HG02870 (cell line): Measurements from ENCODE around the gene TUBGCP6.

Source experiments
- ATAC-seq: cut with Tn5 transposase; IDR thresholded peaks from one replicate; pipeline ENCODE4 v1.9.1; 2021; ENCODE audit warnings: mild to moderate bottlenecking, moderate library complexity; ENCODE audit not compliant: unreplicated experiment

Gene TUBGCP6

DNA sequence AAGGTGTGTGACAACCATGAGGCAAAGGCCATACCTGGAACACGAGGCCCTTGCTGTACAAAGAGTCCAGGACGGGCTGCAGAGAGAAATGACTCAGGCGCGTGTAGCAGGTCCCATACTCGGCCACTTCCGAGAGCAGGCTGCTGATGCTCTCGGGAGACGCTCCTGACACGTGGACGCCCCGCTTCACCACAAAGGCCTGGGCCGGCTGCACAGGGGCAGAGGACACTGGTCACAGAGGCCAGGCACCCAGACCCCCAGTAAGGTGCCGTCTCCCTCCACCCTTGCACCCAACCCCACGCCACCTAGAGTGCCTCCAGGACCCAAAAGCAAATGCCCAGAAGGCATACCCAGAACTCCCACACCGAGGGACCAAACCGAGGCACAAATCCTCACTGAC lies 15.5 kb downstream of the TUBGCP6 start:
- no peak for ATAC-seq

DNA sequence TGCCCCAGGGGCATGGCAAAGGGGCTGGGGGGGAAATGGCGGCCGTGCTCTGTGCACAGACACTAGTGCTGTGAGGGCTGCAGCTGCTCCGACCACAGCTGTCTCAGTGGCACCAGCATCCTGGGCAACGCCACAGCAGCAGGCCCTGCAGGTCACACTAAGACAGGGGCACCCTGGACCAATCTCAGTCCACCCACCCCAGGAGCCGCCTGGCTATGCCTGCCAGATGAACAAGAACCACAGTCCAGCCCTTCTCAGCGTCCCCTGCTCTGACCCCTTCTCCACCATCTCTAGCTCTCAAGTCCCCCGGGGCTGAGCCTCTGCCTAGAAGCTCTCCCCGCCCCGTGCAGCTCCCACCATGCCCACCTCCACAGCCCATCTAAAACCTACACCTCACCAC lies 16.5 kb downstream of the TUBGCP6 start:
- no peak for ATAC-seq

DNA sequence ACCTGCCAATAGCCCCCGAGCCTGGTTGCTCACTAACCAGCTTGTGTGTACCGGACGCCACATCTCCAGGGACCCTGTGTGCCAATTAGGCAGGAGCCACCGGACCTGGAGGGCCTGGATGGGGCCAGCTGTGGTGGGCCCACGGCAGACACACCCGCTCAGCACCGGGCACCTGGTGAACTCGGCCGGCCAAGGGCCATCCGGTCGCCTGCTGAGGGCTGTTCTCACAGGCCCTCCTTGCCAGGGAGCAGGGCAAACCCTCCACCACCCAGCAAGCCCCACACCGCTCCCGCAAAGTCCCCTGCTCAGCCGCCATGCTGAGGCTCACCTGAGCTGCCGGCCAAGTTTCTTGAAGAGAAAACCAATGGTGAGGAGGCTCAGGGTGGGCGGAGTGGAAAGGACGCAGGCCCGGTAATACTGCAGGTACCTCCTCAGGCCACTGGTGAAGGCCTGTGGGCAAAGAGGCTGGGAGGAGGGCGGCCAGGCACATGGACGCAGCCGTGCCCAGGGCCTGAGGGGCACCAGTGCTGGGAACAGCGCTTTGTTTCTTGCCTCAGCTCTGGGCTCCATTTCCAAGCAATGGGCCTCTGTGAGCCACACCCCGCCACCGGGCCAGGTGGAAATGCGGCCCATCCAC lies 17.1 kb downstream of the TUBGCP6 start:
- no peak for ATAC-seq

DNA sequence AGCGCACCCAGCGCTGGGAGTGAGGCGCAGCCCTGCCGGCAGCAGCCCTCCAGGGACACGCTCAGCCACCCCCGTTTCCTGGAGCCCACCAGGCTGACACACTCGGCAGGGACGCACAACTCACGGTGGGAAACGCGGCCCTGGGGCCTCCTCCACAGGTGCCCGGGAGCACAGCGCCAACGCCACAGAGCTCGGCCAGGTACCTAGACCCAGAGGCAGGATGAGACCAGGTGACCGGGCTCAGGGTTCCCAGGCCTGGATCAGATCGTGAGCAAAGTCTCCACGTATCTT lies 18.0 kb downstream of the TUBGCP6 start:
- ATAC-seq: no peak

DNA sequence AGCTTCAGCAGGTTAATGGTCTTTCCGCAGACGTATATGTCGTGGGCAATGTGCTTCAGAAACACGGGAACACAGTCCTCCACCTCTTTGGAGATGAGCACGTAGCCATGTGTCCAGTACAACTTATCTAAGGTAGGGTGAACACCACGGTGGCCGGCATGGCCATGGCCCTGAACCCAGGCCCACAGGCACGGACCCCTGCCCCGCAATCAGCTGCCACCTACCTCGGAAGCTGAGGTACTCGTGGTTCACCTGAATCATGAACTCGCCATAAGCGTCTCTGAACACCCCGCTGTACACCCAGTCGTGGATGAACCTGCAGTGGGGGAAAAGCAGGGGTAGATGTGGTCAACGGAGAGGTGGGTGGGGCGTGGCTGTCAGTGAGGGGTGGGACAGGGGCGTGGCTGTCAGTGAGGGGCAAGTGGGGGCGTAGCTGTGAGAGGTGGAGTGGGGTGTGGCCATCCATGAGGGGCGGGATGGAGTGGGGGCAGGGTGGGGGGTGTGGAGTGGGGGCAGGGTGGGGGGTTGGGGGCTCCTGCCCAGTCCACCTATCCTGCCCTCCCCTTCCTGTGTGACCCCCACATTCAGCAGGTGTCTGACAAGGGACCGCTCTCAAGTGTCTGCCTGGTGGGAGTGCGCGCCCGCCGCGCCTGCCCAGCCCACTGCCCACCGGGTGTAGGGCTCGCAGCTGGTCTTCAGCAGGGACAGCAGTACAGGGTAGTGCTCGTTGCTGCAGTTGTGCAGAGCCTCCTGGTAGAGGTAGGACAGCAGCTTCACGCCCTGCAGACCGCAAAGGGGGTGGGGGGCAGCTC lies 18.6 kb downstream of the TUBGCP6 start:
- no peak for ATAC-seq

DNA sequence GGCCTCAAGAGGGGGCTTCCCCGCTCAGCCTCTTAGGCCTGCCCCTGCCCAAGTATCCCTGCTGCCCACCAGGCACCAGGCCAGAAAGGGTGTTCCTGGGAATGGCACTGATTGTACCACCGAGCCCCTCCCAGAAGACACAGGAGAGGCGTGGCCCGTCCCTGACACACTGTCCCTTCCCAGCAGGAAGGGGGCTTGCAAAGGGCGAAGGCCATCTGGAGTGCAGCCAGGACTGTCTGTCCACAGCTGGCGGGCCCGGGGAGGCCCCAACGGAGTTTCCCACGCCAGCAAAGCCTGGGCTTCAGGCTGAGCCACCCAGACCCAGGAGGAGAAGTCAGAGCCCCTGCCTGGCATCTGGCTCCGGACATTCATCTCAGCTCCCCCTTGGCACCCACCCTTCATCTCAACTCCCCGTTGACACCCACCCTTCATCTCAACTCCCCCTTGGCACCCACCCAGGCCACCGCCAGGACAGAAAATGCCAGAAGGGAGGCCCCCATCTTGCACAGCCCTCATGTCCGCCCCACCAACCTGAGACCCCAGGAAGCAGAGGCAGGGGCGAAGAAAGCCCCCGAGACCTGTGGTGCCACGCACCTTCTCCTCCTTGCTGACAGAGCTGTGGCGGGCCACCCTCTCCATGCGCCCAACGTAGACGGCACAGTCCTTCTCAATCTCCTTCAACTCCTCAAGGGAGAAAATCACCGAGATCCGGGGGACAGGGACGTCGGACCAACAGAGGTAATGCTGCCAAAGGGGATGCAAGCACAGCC lies 19.4 kb downstream of the TUBGCP6 start:
- ATAC-seq: no peak

DNA sequence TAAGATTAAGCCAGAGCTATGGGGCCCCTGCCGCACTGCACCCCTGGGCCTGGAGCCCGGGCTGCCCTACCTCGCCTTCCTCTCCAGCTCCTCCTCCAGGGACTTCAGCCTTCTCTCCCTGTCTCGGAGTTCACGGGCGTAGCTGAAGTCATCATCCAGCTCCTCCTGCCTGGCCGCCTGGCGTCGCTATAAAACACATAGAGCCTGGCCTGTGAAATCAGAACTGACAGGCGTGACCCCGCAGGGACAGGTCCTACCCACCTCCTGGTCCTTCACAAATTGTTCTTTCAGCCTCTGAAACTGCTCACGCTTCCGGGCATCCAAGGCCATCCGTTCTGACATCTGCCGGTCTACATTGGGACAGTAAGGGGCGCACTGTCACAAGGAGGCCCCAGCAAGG lies 20.8 kb downstream of the TUBGCP6 start:
- ATAC-seq: no peak

DNA sequence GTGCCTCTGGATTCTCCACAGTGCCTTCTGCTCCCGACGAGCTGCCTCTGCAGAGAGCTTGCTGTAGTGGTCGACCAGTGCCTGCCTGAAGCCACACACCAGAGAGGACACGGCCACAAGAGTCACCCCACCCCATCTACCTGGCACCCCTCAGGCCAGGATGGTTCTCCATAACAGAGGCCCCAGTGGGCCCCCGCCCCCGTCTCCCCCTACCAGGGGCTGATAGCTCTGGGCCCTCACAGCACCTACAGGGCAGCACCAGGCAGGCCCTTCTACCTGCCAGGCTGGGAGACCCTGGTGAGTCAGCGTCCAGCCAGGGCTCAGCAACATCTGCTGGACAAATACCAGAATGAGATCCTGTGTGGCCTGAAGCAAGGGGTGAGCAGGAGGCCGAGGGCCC lies 22.3 kb downstream of the TUBGCP6 start:
- no peak for ATAC-seq

DNA sequence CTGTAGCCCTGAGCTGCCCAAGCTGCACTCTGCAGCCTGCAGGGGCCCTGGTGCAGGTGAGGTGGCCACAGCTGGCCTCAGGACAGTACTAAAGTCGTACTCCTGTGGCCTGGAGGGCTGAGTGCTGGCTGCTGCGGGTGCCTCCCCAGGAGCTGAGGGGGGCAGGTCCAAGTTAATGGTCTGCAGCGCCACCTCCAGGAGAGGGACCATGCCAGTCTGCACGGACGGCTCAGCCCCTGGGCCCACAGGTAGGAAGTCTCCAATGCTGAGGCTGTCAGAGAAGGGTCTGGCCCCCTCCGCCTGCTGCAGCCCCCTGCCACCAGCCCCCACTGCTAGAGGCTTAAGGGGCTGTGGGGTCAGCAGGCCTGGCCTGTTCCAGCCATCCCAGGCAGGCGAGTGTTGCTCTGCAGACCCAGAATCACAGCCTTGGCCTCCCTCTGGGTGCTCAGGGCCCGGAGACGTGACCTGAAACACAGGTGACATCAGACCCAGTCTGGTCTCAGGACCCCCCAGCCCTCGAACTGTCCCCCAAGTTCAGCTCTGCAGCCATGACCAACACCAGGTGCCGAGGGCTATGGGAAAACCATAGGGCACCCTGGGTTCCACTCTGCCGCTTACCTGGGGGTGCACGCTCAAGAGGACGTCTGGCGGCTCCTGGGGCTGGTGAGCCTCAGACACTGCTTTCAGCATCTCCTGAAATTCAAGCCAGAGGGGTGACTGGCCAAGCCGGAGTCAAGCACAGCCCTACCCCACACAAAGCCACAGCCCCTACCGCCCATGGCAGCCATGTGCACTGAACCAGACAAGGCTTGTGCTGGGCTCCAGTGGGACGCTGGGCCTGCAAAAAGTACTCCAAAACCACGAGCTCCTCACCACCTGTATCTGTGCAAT lies 23.2 kb downstream of the TUBGCP6 start:
- ATAC-seq: no peak

DNA sequence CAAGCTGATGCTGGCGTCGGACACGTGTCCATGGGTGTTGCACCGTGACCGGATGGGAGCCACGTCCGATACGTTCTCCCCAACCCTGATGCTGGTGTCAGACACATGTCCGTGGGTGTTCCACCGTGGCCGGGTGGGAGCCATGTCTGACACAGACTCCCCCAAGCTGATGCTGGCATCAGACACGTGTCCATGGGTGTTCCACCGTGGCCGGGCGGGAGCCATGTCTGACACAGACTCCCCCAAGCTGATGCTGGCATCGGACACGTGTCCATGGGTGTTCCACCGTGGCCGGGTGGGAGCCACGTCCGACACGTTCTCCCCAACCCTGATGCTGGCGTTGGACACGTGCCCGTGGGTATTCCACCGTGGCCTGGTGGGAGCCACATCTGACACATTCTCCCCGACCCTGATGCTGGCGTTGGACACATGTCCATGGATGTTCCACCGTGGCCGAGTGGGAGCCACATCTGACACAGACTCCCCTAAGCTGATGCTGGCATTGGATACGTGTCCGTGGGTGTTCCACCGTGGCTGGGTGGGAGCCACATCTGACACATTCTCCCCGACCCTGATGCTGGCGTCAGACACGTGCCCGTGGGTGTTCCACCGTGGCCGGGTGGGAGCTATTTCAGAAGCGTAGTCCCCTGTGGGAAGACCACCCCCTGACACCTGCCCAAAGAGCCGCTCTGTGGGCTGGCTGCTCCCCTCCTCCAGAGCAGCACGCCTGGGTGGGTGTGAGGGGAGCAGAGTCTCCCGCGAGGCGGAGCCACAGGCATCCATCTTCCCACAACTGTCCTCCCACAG lies 24.0 kb downstream of the TUBGCP6 start:
- ATAC-seq: no peak

DNA sequence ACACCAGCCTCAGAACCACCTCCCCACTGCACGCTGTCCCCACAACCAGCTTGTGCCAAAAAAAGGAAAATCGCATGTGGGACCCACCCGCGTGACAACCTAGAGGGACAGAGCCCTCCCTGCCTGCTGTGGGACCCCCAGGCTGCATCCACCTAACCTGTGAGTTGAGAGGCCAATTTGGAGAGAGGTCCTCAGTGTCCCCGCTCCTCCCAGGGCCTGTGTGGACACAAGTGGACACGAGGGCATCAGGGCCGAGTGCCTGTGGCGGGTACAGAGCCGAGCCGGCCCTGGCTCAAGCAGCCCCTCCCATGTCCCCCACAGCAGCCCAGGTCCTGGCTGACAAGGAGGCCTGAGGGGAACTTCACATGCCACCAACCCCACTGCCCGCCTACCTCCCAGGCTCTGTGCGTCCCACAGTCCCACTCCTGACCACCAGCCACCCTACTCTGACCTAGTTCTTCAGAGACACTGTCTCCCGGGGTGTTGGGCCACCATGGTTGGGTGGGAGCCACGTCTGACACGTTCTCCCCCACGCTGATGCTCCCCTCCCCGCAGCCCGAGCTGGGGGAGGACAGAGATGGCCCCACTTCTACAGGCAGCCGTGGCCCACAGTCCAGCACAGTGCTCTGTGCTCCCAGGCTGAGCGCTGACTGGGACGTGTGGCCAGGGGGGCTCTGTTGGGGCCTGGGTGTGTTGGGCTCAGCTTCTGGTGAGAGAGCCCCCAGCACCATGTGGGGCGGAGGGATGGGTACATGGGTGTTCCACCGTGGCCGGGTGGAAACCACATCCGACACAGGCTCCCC lies 24.8 kb downstream of the TUBGCP6 start:
- no peak for ATAC-seq

DNA sequence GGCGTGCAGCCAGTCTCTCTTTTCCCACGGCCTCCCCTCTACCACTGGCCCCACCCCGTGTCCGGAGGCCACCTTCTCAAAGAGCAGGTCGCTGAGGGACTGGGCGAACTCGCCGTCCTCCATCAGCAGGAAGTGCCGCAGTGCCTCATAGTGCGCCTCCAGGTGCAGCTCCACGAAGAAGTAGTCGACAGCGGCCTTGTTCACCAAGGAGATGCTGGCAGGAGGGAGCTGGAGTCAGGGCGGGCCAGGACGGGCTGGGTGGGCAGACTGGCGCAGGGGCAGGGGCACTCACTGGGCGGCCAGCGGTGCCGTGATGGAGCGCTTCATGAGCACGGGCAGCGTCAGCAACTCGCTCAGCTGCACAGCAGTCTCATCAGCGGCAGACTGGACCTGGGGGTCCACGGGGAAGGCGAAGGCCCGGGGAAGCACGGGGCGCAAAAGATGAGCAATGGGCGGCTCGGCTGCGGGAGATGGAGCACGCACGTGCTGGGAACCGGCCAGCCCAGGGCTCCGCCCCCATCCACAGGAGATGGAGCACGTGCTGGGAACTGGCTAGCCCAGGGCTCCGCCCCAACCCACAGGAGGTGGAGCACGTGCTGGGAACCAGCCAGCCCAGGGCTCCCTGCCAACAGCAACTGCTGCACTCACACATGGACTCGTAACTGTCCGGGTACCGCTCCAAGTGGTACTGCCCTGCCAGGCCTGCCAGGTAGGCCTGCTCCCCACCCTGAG lies 25.7 kb downstream of the TUBGCP6 start:
- no peak for ATAC-seq

DNA sequence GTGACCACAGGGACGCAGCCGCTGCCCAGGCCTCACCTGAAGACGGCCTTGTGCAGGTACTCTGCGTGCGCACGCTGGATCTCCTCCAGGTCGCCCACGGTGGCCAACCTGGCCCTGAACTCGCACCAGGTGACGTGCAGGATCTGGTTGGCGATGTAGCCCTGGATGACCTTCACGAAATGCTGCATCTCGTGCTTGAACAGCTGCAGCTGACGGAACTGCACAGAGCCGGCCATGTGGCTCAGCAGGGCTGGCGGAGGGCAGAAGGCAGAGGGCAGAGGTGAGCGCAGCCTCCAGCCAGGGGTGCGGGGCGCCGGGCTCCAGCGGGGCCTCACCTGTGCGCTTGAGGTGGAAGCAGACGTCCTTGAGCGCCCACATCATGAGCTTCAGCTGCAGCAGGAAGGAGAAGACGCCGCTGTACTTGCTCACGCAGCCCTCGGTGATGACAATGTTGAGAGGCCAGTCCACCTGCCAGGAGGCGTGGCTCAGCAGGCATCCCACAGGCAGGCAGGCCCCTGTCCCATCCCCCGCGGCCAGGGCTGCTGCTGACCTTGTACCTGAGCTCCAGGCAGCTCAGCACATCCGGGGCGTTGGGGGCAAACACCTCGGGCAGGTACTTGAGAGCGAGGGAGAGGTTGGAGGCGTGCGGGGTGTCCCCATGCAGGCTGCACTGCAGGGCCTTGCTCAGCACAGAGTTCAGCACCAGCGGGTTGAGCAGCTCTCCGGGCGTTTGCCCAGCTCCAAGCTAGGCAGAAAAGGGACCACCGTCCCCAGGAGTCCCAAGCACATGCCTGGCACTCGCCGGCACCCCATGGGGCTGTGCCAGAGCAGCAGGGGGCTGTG lies 26.4 kb downstream of the TUBGCP6 start:
- ATAC-seq: no peak

DNA sequence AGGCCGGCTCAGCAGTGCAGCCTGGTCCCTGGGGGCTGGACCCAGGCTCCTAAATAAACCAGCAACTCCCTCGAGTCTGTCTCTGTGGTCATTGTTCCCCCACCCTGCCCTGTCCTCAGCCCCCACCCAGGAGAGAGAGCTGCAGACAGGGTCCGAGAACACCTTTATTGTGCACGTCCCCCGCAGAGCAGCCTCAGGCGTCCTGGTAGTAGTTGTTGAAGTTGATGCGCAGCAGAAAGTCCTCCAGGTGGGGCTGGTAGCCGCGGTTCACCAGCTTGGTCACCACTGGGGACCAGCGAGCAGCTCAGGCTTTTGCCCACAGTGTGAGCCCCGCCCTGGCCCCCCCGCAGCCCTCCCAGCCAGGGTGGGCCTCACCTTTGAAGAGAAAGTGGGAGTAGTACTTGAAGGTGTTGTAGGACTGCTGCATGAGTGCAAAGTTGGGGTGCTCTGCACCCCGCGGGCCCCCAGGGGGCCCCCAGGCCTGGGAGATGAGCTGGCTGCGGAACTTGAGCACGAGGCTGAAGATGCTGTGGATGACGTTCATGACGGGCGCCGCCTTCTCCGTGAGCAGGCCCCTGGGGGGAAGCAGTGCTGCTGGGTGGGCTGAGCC lies 27.2 kb downstream of the TUBGCP6 start:
- ATAC-seq: no peak

DNA sequence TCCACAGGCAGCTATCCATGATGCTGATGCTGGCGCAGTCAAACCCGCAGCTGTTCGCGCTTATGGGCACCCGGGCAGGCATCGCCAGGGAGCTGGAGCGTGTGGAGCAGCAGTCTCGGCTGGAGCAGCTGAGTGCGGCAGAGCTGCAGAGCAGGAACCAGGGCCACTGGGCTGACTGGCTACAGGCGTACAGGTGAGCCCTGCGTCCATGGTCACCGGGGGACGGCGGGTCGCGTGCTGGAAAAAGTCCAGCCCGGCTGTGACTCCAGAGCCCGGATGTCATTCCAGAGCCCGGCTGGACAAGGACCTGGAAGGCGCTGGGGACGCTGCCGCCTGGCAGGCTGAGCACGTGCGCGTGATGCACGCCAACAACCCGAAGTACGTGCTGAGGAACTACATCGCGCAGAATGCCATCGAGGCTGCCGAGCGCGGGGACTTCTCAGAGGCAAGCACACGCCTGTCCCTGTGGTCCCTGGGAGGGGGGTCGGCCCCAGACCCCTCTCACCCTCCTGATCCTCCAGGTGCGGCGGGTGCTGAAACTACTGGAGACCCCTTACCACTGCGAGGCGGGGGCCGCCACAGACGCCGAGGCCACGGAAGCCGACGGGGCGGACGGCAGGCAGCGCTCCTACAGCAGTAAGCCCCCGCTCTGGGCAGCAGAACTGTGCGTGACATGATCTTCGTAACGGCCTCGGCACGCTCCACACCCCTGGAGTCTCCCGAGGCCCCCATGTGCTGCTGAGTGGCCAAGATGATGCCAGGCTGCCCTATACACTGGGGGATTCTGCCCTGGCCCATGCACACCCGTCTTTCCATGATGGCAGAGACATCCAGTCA lies 27.9 kb downstream of the TUBGCP6 start:
- ATAC-seq: no peak

DNA sequence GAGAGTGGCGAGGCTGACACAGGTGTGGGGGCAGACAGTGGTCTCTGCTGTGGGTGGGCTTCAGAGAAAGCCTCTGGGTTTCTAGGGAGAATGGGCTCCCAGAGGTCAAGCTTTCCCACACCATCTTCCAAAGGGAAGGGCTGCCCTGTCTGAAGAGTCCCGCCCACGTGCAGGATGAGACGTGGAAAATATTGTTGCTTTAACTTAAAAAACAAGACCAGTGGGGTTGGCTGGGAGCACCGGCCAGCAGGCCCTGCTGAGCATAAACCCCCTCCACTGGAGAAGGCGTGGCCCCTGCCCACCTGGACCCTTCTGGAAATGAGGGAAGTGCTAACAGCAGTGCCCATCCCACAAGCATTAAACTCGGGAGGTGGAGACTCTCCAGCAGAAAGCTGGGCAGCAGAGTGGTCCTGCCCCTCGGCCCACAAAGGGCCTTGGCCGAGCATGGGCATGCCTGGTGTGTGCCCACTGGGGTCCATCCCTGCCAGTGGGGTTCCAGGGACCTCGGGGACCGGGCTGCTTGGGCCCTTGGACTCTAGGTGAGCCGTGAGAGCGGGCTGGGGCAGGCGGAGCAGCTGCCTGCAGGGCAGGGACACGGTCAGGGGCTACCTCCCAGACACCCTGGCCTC lies 28.7 kb downstream of the TUBGCP6 start:
- ATAC-seq: no peak
